ENCODE results near the gene HDAC4.
"Not testable (repeated sequence)": the region's sequence is repeated elsewhere in the genome, so short reads cannot be mapped to it uniquely, and the experiment has no call there.

The HDAC4 gene

GRCh38 chr2:239181074-239181902, 219.5 kb downstream of the HDAC4 start:
- H3K36me3 ChIP-seq (ENCODE audit: control insufficient read depth, insufficient read depth, low read length) = peaks cover 54% of the 10 kb centered on the region
- no peaks in the 10 kb centered on the region for H3K27me3 ChIP-seq (replicated peaks; ENCODE audit: control insufficient read depth, insufficient read depth, low read length, poor library complexity, severe bottlenecking)
- no peak overlapping the region for H3K4me3 ChIP-seq (ENCODE audit: insufficient read depth, low read depth, low read length, poor library complexity, severe bottlenecking)
- H3K9me3 ChIP-seq (ENCODE audit: control insufficient read depth, low read length) = no peaks in the 10 kb centered on the region
- H3K27ac ChIP-seq (ENCODE audit: insufficient read depth, low read length, poor library complexity, severe bottlenecking) = no peak overlapping the region
- no peaks in the 10 kb centered on the region for H3K4me1 ChIP-seq (ENCODE audit: control insufficient read depth, insufficient read depth, low read length, poor library complexity, severe bottlenecking)
- DNase-seq = no peak

DNA sequence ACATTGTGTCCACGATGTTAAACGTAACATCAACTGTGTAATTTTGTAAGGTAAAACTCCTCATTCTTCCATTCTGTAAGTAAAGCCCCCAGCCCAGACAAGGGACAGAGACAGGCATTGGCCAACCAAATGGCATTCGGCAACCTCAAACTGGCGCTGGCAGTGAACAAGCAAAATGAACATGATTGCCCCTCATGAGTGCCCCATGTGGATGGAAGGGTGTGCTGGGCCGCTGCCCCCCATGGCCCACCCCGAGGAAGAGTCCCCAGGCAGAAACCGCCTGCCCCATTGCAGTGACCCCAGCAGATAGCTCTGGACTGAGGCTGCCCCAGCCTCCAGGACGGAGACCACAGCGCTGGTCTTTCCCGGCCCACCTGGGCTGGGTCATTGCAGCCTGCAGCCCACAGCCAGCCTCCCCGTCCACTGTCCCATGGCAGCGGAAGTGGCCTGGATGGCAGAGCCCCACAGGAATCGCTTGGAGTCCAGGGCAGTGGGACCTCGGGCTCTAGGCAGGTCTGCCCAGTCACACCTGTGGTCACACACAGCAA, 220.2 kb downstream of the HDAC4 start:
- Histone ChIP-seq H3K27me3 (replicated peaks; ENCODE audit: control insufficient read depth, insufficient read depth, low read length, poor library complexity, severe bottlenecking) (no peaks in the 10 kb centered on the region), H3K36me3 (ENCODE audit: control insufficient read depth, insufficient read depth, low read length) (peaks cover 52% of the 10 kb centered on the region), H3K27ac (ENCODE audit: insufficient read depth, low read length, poor library complexity, severe bottlenecking) (no peak overlapping the region), H3K4me3 (ENCODE audit: insufficient read depth, low read depth, low read length, poor library complexity, severe bottlenecking) (no peak overlapping the region), H3K4me1 (ENCODE audit: control insufficient read depth, insufficient read depth, low read length, poor library complexity, severe bottlenecking) (no peaks in the 10 kb centered on the region), H3K9me3 (ENCODE audit: control insufficient read depth, low read length) (no peaks in the 10 kb centered on the region)
- no peak for DNase-seq

DNA sequence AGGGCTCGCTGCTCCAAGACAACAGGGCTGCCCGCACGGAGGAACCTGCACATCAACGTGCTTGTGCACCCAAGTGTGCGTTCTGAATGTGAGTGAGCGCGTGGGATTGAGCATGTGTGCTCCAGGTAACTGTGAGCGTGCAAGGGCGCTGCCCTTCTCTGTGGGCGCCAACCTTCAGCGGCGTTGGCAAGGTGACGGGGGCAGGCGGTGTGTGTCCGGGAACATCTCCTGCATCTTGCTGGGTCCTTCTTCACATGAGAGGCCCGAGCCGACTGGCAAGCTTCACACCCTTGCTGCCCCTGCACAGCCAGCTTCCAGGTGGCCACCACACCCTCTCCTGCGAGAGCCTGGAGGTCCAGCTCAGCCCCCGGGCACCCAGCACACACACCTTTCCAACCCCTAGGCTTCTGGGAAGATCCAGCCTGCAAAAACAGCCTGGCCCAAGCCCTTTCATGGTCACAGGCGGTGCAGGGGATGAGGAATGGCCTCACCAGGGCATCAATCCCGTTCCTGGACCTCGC, 220.9 kb downstream of the HDAC4 start:
- no peaks in the 10 kb centered on the region for H3K27me3 ChIP-seq (replicated peaks; ENCODE audit: control insufficient read depth, insufficient read depth, low read length, poor library complexity, severe bottlenecking)
- no peaks in the 10 kb centered on the region for H3K4me1 ChIP-seq (ENCODE audit: control insufficient read depth, insufficient read depth, low read length, poor library complexity, severe bottlenecking)
- DNase-seq = no peak
- no peak overlapping the region for H3K27ac ChIP-seq (ENCODE audit: insufficient read depth, low read length, poor library complexity, severe bottlenecking)
- H3K36me3 ChIP-seq (ENCODE audit: control insufficient read depth, insufficient read depth, low read length) = peaks cover 53% of the 10 kb centered on the region
- H3K4me3 ChIP-seq (ENCODE audit: insufficient read depth, low read depth, low read length, poor library complexity, severe bottlenecking) = no peak overlapping the region
- peaks cover under 1% of the 10 kb centered on the region for H3K9me3 ChIP-seq (ENCODE audit: control insufficient read depth, low read length)

GRCh38 chr2:239178954-239179353, 221.9 kb downstream of the HDAC4 start:
- H3K27me3 ChIP-seq (replicated peaks; ENCODE audit: control insufficient read depth, insufficient read depth, low read length, poor library complexity, severe bottlenecking) = no peaks in the 10 kb centered on the region
- peaks cover 60% of the 10 kb centered on the region for H3K36me3 ChIP-seq (ENCODE audit: control insufficient read depth, insufficient read depth, low read length)
- no peaks in the 10 kb centered on the region for H3K4me1 ChIP-seq (ENCODE audit: control insufficient read depth, insufficient read depth, low read length, poor library complexity, severe bottlenecking)
- H3K4me3 ChIP-seq (ENCODE audit: insufficient read depth, low read depth, low read length, poor library complexity, severe bottlenecking) = no peak overlapping the region
- H3K27ac ChIP-seq (ENCODE audit: insufficient read depth, low read length, poor library complexity, severe bottlenecking) = no peak overlapping the region
- DNase-seq = no peak
- H3K9me3 ChIP-seq (ENCODE audit: control insufficient read depth, low read length) = peaks cover 8% of the 10 kb centered on the region

DNA sequence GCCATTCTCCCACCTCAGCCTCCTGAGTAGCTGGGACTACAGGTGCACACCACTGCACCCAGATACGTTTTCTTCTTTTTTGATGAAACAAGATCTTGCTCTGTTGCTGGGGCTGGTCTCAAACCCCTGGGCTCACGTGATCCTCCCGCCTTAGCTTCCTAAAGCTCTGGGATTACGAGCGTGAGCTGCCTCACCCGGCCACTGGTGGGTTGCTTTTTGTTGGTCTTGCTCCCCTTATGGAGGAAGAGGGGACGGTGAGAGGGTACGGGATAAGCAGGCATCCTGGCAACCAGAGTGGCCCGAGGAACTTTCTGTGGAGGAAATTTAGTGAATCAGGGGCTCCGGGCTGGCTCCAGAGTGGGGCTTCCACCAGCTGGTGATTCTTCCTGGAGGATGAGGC, 222.3 kb downstream of the HDAC4 start:
- Histone ChIP-seq H3K27me3 (replicated peaks; ENCODE audit: control insufficient read depth, insufficient read depth, low read length, poor library complexity, severe bottlenecking) (no peaks in the 10 kb centered on the region), H3K36me3 (ENCODE audit: control insufficient read depth, insufficient read depth, low read length) (peaks cover 64% of the 10 kb centered on the region), H3K9me3 (ENCODE audit: control insufficient read depth, low read length) (peaks cover 9% of the 10 kb centered on the region), H3K4me3 (ENCODE audit: insufficient read depth, low read depth, low read length, poor library complexity, severe bottlenecking) (no peak overlapping the region), H3K27ac (ENCODE audit: insufficient read depth, low read length, poor library complexity, severe bottlenecking) (no peak overlapping the region), H3K4me1 (ENCODE audit: control insufficient read depth, insufficient read depth, low read length, poor library complexity, severe bottlenecking) (no peaks in the 10 kb centered on the region)
- DNase-seq = no peak

DNA sequence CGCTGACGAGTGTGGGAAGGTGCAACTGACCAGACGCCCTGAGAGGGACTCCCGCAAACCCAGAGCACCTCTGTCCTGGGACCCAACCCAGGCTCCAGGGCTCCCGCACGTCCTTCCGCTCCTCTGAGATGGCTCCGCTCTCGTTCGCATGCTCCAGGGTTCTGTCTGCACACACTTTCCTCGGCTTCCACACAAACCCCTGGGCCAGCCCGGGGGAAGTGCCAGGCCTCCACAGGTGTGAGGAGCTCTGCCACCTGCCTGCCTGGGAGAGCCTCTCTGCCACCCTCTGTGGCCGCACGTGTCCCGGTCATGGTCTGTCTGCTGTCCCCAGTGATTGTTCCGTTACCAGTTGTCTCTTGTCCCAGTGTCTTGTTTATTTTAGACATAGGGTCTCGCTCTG, 222.9 kb downstream of the HDAC4 start:
- Histone ChIP-seq H3K4me3 (ENCODE audit: insufficient read depth, low read depth, low read length, poor library complexity, severe bottlenecking) (no peak overlapping the region), H3K27me3 (replicated peaks; ENCODE audit: control insufficient read depth, insufficient read depth, low read length, poor library complexity, severe bottlenecking) (no peaks in the 10 kb centered on the region), H3K4me1 (ENCODE audit: control insufficient read depth, insufficient read depth, low read length, poor library complexity, severe bottlenecking) (no peaks in the 10 kb centered on the region), H3K36me3 (ENCODE audit: control insufficient read depth, insufficient read depth, low read length) (peaks cover 67% of the 10 kb centered on the region), H3K9me3 (ENCODE audit: control insufficient read depth, low read length) (peaks cover 12% of the 10 kb centered on the region), H3K27ac (ENCODE audit: insufficient read depth, low read length, poor library complexity, severe bottlenecking) (no peak overlapping the region)
- no peak for DNase-seq

GRCh38 chr2:239177325-239177724, 223.5 kb downstream of the HDAC4 start:
- no peak for DNase-seq
- Histone ChIP-seq H3K27ac (ENCODE audit: insufficient read depth, low read length, poor library complexity, severe bottlenecking) (no peak overlapping the region), H3K4me1 (ENCODE audit: control insufficient read depth, insufficient read depth, low read length, poor library complexity, severe bottlenecking) (no peaks in the 10 kb centered on the region), H3K4me3 (ENCODE audit: insufficient read depth, low read depth, low read length, poor library complexity, severe bottlenecking) (no peak overlapping the region), H3K9me3 (ENCODE audit: control insufficient read depth, low read length) (peaks cover 12% of the 10 kb centered on the region), H3K36me3 (ENCODE audit: control insufficient read depth, insufficient read depth, low read length) (peaks cover 71% of the 10 kb centered on the region), H3K27me3 (replicated peaks; ENCODE audit: control insufficient read depth, insufficient read depth, low read length, poor library complexity, severe bottlenecking) (no peaks in the 10 kb centered on the region)

- not testable (repeated sequence) for H3K27ac ChIP-seq (ENCODE audit: insufficient read depth, low read length, poor library complexity, severe bottlenecking); H3K27me3 ChIP-seq (replicated peaks; ENCODE audit: control insufficient read depth, insufficient read depth, low read length, poor library complexity, severe bottlenecking); DNase-seq; H3K4me1 ChIP-seq (ENCODE audit: control insufficient read depth, insufficient read depth, low read length, poor library complexity, severe bottlenecking); H3K4me3 ChIP-seq (ENCODE audit: insufficient read depth, low read depth, low read length, poor library complexity, severe bottlenecking)
- Histone ChIP-seq H3K36me3 (ENCODE audit: control insufficient read depth, insufficient read depth, low read length) (peaks cover 61% of the 10 kb centered on the region), H3K9me3 (ENCODE audit: control insufficient read depth, low read length) (peaks cover 17% of the 10 kb centered on the region)
Observed at GRCh38 chr2:239176138-239176803, 224.5 kb downstream of the HDAC4 start.

GRCh38 chr2:239175181-239175580, 225.6 kb downstream of the HDAC4 start:
- H3K36me3 ChIP-seq (ENCODE audit: control insufficient read depth, insufficient read depth, low read length) = peaks cover 58% of the 10 kb centered on the region
- no peak overlapping the region for H3K4me3 ChIP-seq (ENCODE audit: insufficient read depth, low read depth, low read length, poor library complexity, severe bottlenecking)
- H3K4me1 ChIP-seq (ENCODE audit: control insufficient read depth, insufficient read depth, low read length, poor library complexity, severe bottlenecking) = no peaks in the 10 kb centered on the region
- H3K9me3 ChIP-seq (ENCODE audit: control insufficient read depth, low read length) = peaks cover 25% of the 10 kb centered on the region
- DNase-seq = no peak
- no peaks in the 10 kb centered on the region for H3K27me3 ChIP-seq (replicated peaks; ENCODE audit: control insufficient read depth, insufficient read depth, low read length, poor library complexity, severe bottlenecking)
- H3K27ac ChIP-seq (ENCODE audit: insufficient read depth, low read length, poor library complexity, severe bottlenecking) = no peak overlapping the region

DNA sequence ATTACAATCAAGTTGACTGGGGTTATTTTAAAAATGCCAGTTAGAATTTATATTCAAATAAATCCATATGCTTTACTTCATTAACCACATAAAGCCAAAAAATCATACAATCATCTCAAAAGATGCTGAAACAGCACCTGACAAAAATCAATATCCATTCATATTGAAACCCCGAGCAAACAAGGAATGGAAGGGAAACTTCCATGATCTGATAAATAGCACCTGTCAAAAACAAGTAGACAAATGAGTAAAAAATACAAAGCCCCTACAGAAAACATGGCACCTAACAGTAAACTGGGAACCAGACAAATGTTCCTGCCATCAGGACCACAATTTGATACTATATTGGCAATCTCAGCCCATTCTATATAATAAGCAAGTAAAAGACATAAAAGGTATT, 227.5 kb downstream of the HDAC4 start:
- no peak for DNase-seq
- Histone ChIP-seq H3K4me3 (ENCODE audit: insufficient read depth, low read depth, low read length, poor library complexity, severe bottlenecking) (no peak overlapping the region), H3K4me1 (ENCODE audit: control insufficient read depth, insufficient read depth, low read length, poor library complexity, severe bottlenecking) (no peaks in the 10 kb centered on the region), H3K27me3 (replicated peaks; ENCODE audit: control insufficient read depth, insufficient read depth, low read length, poor library complexity, severe bottlenecking) (no peaks in the 10 kb centered on the region), H3K36me3 (ENCODE audit: control insufficient read depth, insufficient read depth, low read length) (peaks cover 57% of the 10 kb centered on the region), H3K27ac (ENCODE audit: insufficient read depth, low read length, poor library complexity, severe bottlenecking) (no peak overlapping the region), H3K9me3 (ENCODE audit: control insufficient read depth, low read length) (peaks cover 25% of the 10 kb centered on the region)
